HepG2 (cell line): Measurements from ENCODE around the gene TMEM214. TPM values are rescaled to one million over a fixed set of nuclear protein-coding genes. Genes with fewer than 3 reads are reported as not detected.
A peak's percentile ranks its signal among the peaks of the same experiment; 100 is the strongest.

Experiments used
- DR1 ChIP-seq: sonication (generic); formaldehyde crosslinking; IDR thresholded peaks from 2 replicates; pipeline ENCODE4 v1.8.0; 2021; ENCODE audit warnings: mild to moderate bottlenecking, missing genetic modification reagents, inconsistent platforms
- ERF ChIP-seq: IDR thresholded peaks from 2 replicates; pipeline ENCODE4 v1.6.1; 2018; ENCODE audit warnings: missing biosample characterization, missing genetic modification reagents
- PCBP1 ChIP-seq: fragments of 200-400 bp; formaldehyde crosslinking; IDR thresholded peaks from 2 replicates; pipeline ENCODE4 v1.6.1; 2017; ENCODE audit warnings: mild to moderate bottlenecking, low read depth, low read length, borderline replicate concordance
- ZBTB42 ChIP-seq: sonication (generic); formaldehyde crosslinking; IDR thresholded peaks from 2 replicates; pipeline ENCODE4 v1.5.0; 2020; ENCODE audit warnings: mild to moderate bottlenecking, missing genetic modification reagents
- ZNF160 ChIP-seq: sonication (generic); formaldehyde crosslinking; IDR thresholded peaks from 2 replicates; pipeline ENCODE4 v1.8.0; 2022; ENCODE audit warnings: mild to moderate bottlenecking, inconsistent platforms, missing genetic modification reagents
- polyA plus RNA-seq, 8 experiments: library from polyadenylated mRNA; depleted of rRNA in 3 of 8; stranded (reverse) in 7 of 8; unstranded in 1 of 8; fragments of >200 nt; fragmentation: Illumina TruSeq in 4 of 8; extraction: Trizol in 4 of 8; gene quantifications; 2 replicates each; pipeline versions ENCODE4 v1.2.1 to v1.2.3, GENCODE V29; 2011 to 2016; ENCODE audit warnings: low read depth in 4 of 8, missing spikeins in 1 of 8, mixed read lengths in 1 of 8; ENCODE audit not compliant: insufficient read depth in 1 of 8
- total RNA-seq, 5 experiments: library from RNA; depleted of rRNA; stranded (reverse); fragments of >200 nt; fragmentation: Illumina TruSeq; extraction: Trizol; gene quantifications; 2 replicates each; pipeline ENCODE4 v1.2.3, GENCODE V29; 2016; ENCODE audit warnings: low read depth in 1 of 5
- TF ChIP-seq, protein P1 (sequence below): sonication (generic); formaldehyde crosslinking; IDR thresholded peaks from one replicate; pipeline ENCODE4 v1.5.1; 2020; ENCODE audit warnings: mild to moderate bottlenecking, missing genetic modification reagents; ENCODE audit errors: not compliant biosample characterization
- TF ChIP-seq, protein P2 (sequence below): sonication (generic); formaldehyde crosslinking; IDR thresholded peaks from 2 replicates; pipeline ENCODE4 v1.4.0; 2020; ENCODE audit warnings: missing genetic modification reagents, borderline replicate concordance
- TF ChIP-seq, protein P3 (sequence below): sonication (generic); formaldehyde crosslinking; IDR thresholded peaks from 2 replicates; pipeline ENCODE4 v1.4.0; 2020; ENCODE audit warnings: mild to moderate bottlenecking, missing genetic modification reagents, borderline replicate concordance
- TF ChIP-seq, protein P4 (sequence below): IDR thresholded peaks from 2 replicates; pipeline ENCODE4 v1.6.1; 2018; ENCODE audit warnings: missing genetic modification reagents, mild to moderate bottlenecking, missing compliant biosample characterization
- TF ChIP-seq, protein P5 (sequence below): sonication (generic); formaldehyde crosslinking; IDR thresholded peaks from 2 replicates; pipeline ENCODE4 v1.4.0; 2020; ENCODE audit warnings: missing genetic modification reagents, low read depth, mild to moderate bottlenecking, borderline replicate concordance

The TMEM214 gene
- total and polyA plus RNA-seq, 2 of the 13 experiments (the other 11 are each of a cell fraction or from before 2014, with no cell fraction given) = 58.3 to 132 TPM

DNA sequence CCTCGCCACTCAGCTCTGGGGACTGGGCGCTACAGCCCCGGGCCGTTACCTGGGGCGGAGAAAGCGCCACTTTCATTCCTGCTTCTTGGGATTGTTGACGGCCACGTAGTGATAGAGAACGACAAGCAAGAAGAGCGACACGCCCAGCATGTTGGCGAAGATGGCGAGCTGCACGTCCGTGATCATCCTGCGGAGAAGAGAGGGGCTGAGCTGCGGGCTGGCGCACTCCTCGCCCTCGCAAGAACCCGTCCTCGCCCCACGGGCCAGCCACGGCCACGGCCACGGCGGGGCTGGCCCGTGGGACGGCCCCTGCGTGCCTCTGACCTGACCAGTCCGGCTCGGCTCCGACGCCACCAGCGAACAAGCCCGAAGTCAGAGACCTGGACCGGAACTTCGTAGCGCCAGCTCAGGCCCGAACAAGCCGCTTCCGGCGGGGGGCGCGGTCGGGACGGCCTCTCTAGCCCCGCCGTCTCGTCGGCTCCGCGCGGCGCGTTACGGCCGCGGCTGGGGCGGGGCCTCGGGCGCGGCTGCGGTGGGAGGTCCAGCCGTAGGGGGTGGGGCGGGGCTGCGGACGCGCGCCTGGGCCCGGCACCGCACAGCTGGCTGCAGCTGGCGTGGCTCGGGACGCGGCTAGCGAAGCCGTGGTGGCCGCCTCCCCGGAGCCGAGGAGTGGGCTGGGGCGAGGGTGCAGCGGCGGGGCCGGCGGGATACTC, 38.7 kb downstream of the TMEM214 start, which contains the start of gene OST4 (continued):
- TF ChIP-seq, protein P1, sequence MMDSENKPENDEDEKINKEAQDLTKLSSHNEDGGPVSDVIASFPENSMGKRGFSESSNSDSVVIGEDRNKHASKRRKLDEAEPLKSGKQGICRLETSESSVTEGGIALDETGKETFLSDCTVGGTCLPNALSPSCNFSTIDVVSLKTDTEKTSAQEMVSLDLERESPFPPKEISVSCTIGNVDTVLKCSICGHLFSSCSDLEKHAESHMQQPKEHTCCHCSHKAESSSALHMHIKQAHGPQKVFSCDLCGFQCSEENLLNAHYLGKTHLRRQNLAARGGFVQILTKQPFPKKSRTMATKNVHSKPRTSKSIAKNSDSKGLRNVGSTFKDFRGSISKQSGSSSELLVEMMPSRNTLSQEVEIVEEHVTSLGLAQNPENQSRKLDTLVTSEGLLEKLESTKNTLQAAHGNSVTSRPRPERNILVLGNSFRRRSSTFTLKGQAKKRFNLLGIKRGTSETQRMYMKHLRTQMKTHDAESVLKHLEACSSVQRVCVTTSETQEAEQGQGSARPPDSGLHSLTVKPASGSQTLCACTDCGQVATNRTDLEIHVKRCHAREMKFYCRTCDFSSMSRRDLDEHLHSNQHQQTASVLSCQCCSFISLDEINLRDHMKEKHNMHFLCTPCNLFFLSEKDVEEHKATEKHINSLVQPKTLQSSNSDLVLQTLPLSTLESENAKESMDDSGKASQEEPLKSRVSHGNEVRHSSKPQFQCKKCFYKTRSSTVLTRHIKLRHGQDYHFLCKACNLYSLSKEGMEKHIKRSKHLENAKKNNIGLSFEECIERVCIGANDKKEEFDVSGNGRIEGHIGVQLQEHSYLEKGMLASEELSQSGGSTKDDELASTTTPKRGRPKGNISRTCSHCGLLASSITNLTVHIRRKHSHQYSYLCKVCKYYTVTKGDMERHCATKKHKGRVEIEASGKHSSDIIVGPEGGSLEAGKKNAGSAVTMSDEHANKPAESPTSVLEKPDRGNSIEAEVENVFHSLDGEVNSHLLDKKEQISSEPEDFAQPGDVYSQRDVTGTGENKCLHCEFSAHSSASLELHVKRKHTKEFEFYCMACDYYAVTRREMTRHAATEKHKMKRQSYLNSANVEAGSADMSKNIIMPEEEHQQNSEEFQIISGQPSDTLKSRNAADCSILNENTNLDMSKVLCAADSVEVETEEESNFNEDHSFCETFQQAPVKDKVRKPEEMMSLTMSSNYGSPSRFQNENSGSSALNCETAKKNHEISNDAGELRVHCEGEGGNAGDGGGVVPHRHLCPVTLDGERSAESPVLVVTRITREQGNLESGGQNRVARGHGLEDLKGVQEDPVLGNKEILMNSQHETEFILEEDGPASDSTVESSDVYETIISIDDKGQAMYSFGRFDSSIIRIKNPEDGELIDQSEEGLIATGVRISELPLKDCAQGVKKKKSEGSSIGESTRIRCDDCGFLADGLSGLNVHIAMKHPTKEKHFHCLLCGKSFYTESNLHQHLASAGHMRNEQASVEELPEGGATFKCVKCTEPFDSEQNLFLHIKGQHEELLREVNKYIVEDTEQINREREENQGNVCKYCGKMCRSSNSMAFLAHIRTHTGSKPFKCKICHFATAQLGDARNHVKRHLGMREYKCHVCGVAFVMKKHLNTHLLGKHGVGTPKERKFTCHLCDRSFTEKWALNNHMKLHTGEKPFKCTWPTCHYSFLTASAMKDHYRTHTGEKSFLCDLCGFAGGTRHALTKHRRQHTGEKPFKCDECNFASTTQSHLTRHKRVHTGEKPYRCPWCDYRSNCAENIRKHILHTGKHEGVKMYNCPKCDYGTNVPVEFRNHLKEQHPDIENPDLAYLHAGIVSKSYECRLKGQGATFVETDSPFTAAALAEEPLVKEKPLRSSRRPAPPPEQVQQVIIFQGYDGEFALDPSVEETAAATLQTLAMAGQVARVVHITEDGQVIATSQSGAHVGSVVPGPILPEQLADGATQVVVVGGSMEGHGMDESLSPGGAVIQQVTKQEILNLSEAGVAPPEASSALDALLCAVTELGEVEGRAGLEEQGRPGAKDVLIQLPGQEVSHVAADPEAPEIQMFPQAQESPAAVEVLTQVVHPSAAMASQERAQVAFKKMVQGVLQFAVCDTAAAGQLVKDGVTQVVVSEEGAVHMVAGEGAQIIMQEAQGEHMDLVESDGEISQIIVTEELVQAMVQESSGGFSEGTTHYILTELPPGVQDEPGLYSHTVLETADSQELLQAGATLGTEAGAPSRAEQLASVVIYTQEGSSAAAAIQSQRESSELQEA = peak; percentile 47
- TF ChIP-seq ZBTB42 (CRISPR knock-in tag) = peak; percentile 94; the same call in 1 of the 2 replicates
- TF ChIP-seq, protein P2, sequence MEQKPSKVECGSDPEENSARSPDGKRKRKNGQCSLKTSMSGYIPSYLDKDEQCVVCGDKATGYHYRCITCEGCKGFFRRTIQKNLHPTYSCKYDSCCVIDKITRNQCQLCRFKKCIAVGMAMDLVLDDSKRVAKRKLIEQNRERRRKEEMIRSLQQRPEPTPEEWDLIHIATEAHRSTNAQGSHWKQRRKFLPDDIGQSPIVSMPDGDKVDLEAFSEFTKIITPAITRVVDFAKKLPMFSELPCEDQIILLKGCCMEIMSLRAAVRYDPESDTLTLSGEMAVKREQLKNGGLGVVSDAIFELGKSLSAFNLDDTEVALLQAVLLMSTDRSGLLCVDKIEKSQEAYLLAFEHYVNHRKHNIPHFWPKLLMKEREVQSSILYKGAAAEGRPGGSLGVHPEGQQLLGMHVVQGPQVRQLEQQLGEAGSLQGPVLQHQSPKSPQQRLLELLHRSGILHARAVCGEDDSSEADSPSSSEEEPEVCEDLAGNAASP (CRISPR knock-in tag) = peak; percentile 75; the same call in 1 of the 2 replicates
- no peak for TF ChIP-seq PCBP1
- TF ChIP-seq, protein P3, sequence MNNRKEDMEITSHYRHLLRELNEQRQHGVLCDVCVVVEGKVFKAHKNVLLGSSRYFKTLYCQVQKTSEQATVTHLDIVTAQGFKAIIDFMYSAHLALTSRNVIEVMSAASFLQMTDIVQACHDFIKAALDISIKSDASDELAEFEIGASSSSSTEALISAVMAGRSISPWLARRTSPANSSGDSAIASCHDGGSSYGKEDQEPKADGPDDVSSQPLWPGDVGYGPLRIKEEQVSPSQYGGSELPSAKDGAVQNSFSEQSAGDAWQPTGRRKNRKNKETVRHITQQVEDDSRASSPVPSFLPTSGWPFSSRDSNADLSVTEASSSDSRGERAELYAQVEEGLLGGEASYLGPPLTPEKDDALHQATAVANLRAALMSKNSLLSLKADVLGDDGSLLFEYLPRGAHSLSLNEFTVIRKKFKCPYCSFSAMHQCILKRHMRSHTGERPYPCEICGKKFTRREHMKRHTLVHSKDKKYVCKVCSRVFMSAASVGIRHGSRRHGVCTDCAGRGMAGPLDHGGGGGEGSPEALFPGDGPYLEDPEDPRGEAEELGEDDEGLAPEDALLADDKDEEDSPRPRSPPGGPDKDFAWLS (CRISPR knock-in tag) = no peak
- TF ChIP-seq ZNF160 (CRISPR knock-in tag) = 0 out of 2 replicates have a peak, but pooled peaks have one; percentile 18
- TF ChIP-seq, protein P4, sequence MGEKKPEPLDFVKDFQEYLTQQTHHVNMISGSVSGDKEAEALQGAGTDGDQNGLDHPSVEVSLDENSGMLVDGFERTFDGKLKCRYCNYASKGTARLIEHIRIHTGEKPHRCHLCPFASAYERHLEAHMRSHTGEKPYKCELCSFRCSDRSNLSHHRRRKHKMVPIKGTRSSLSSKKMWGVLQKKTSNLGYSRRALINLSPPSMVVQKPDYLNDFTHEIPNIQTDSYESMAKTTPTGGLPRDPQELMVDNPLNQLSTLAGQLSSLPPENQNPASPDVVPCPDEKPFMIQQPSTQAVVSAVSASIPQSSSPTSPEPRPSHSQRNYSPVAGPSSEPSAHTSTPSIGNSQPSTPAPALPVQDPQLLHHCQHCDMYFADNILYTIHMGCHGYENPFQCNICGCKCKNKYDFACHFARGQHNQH (CRISPR knock-in tag) = peak; percentile 85
- TF ChIP-seq, protein P5, sequence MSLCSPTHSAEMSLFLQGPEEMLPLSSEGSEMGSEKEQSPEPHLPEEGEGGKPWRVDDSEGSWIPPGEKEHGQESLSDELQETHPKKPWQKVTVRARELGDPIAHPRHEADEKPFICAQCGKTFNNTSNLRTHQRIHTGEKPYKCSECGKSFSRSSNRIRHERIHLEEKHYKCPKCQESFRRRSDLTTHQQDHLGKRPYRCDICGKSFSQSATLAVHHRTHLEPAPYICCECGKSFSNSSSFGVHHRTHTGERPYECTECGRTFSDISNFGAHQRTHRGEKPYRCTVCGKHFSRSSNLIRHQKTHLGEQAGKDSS (CRISPR knock-in tag) = no peak; the same call in 1 of the 2 replicates
- peak; percentile 90 for TF ChIP-seq ERF (CRISPR knock-in tag)
- peak; percentile 30; the same call in 1 of the 2 replicates for TF ChIP-seq DR1 (CRISPR knock-in tag)
